NCI-H446 (cell line): ENCODE results near the gene ELP1.
A peak's percentile ranks its signal among the peaks of the same experiment; 100 is the strongest.
"Not testable (repeated sequence)": the region's sequence is repeated elsewhere in the genome, so short reads cannot be mapped to it uniquely, and the experiment has no call there.

ENCODE experiments used
- DNase-seq, 2 experiments: peaks; one replicate each; lab custom pipeline; 2025; lab: John Stamatoyannopoulos, UW

ELP1 gene

GRCh38 chr9:108933718-108934322, at the start of gene ELP1:
TSS of gene ELP1 (minus strand) at chr9:108934124. CDS start at chr9:108931146, 2,978 bp downstream.
- DNase-seq = peak; percentile 43 to 84

- DNase-seq = no peak
Observed at GRCh38 chr9:108980893-108981292, 47.0 kb upstream of the ELP1 start.

- DNase-seq = no peak
Observed at GRCh38 chr9:108978205-108978604, 44.3 kb upstream of the ELP1 start.

GRCh38 chr9:108973895-108974294, 40.0 kb upstream of the ELP1 start:
- no peak for DNase-seq

GRCh38 chr9:108972626-108973209, 38.8 kb upstream of the ELP1 start:
- DNase-seq = no peak

GRCh38 chr9:108972186-108972585, 38.3 kb upstream of the ELP1 start:
- DNase-seq = no peak

GRCh38 chr9:108971392-108971791, 37.5 kb upstream of the ELP1 start:
- DNase-seq = not testable (repeated sequence)

- DNase-seq = no peak
Observed at GRCh38 chr9:108967916-108968315, 34.0 kb upstream of the ELP1 start.

GRCh38 chr9:108963459-108964143, 29.7 kb upstream of the ELP1 start:
- DNase-seq = no peak

- no peak for DNase-seq
Observed at GRCh38 chr9:108961151-108961550, 27.2 kb upstream of the ELP1 start.

GRCh38 chr9:108960331-108960730, 26.4 kb upstream of the ELP1 start:
- no peak for DNase-seq

- DNase-seq = no peak
Observed at GRCh38 chr9:108956631-108957026, 22.7 kb upstream of the ELP1 start.

GRCh38 chr9:108956022-108956630, 22.2 kb upstream of the ELP1 start:
- DNase-seq = no peak

- no peak for DNase-seq
Observed at GRCh38 chr9:108953983-108954574, 20.2 kb upstream of the ELP1 start.

- no peak for DNase-seq
Observed at GRCh38 chr9:108951578-108951977, 17.7 kb upstream of the ELP1 start.

- no peak for DNase-seq
Observed at GRCh38 chr9:108950168-108950567, 16.2 kb upstream of the ELP1 start.

GRCh38 chr9:108939975-108940374, 6.1 kb upstream of the ELP1 start:
- DNase-seq = no peak

GRCh38 chr9:108937561-108938305, 3.8 kb upstream of the ELP1 start:
- no peak for DNase-seq

- DNase-seq = peak; percentile 31 to 77
Observed at GRCh38 chr9:108934323-108934893, 484 bp upstream of the ELP1 start, which contains the start of gene ABITRAM. TSS of gene ABITRAM (plus strand) at chr9:108934400. CDS start at chr9:108934487, 87 bp downstream.

GRCh38 chr9:108933231-108933717, 650 bp downstream of the ELP1 start:
- no peak for DNase-seq

GRCh38 chr9:108928386-108928785, 5.5 kb downstream of the ELP1 start:
- DNase-seq = no peak
